ENCODE results near the gene METAP1D.

The METAP1D gene

GRCh38 chr2:172021955-172022354 is 22.2 kb downstream of the METAP1D start:
- Histone ChIP-seq H3K4me1 (ENCODE audit: control insufficient read depth, insufficient read depth, low read length) (no peaks in the 10 kb centered on the region), H3K36me3 (ENCODE audit: control insufficient read depth in 2 of 2, insufficient read depth in 2 of 2, low read length in 2 of 2) (no peaks in the 10 kb centered on the region), H3K4me3 (ENCODE audit: low read length in 2 of 2) (no peak overlapping the region), H3K27ac (ENCODE audit: low read length) (no peak overlapping the region), H3K9me3 (ENCODE audit: control insufficient read depth in 2 of 2, low read length in 2 of 2) (no peaks in the 10 kb centered on the region), H3K9ac (ENCODE audit: low read length in 2 of 2) (no peak overlapping the region), H3K27me3 (ENCODE audit: control insufficient read depth in 1 of 2, insufficient read depth in 2 of 2, low read length in 2 of 2) (no peaks in the 10 kb centered on the region)

GRCh38 chr2:172031536-172031935 is 31.8 kb downstream of the METAP1D start:
- H3K9ac ChIP-seq (ENCODE audit: low read length in 2 of 2), result no peak overlapping the region

GRCh38 chr2:172038121-172038520 is 38.4 kb downstream of the METAP1D start:
- Histone ChIP-seq H3K9ac (ENCODE audit: low read length in 2 of 2) (no peak overlapping the region), H3K4me1 (ENCODE audit: control insufficient read depth, insufficient read depth, low read length) (no peaks in the 10 kb centered on the region), H3K27me3 (ENCODE audit: control insufficient read depth in 1 of 2, insufficient read depth in 2 of 2, low read length in 2 of 2) (no peaks in the 10 kb centered on the region), H3K4me3 (ENCODE audit: low read length in 2 of 2) (no peak overlapping the region), H3K9me3 (ENCODE audit: control insufficient read depth in 2 of 2, low read length in 2 of 2) (no peaks in the 10 kb centered on the region), H3K27ac (ENCODE audit: low read length) (no peak overlapping the region), H3K36me3 (ENCODE audit: control insufficient read depth in 2 of 2, insufficient read depth in 2 of 2, low read length in 2 of 2) (no peaks in the 10 kb centered on the region)

More at GRCh38 chr2:172031536-172031935, 31.8 kb downstream of the METAP1D start:
- H3K27ac ChIP-seq (ENCODE audit: low read length), result no peak overlapping the region
- peaks cover 0 to 2% of the 10 kb centered on the region in 2 donors for H3K36me3 ChIP-seq (ENCODE audit: control insufficient read depth in 2 of 2, insufficient read depth in 2 of 2, low read length in 2 of 2)
- no peaks in the 10 kb centered on the region for H3K27me3 ChIP-seq (ENCODE audit: control insufficient read depth in 1 of 2, insufficient read depth in 2 of 2, low read length in 2 of 2)
- H3K9me3 ChIP-seq (ENCODE audit: control insufficient read depth in 2 of 2, low read length in 2 of 2), result no peaks in the 10 kb centered on the region
- no peak overlapping the region for H3K4me3 ChIP-seq (ENCODE audit: low read length in 2 of 2)
- H3K4me1 ChIP-seq (ENCODE audit: control insufficient read depth, insufficient read depth, low read length), result no peaks in the 10 kb centered on the region

- H3K36me3 ChIP-seq (ENCODE audit: control insufficient read depth in 2 of 2, insufficient read depth in 2 of 2, low read length in 2 of 2), result no peaks in the 10 kb centered on the region
- H3K27me3 ChIP-seq (ENCODE audit: control insufficient read depth in 1 of 2, insufficient read depth in 2 of 2, low read length in 2 of 2), result no peaks in the 10 kb centered on the region
- no peak overlapping the region for H3K9ac ChIP-seq (ENCODE audit: low read length in 2 of 2)
Observed at GRCh38 chr2:172038604-172039003, 38.9 kb downstream of the METAP1D start.

GRCh38 chr2:172039011-172039704 is 39.4 kb downstream of the METAP1D start:
- H3K4me3 ChIP-seq (ENCODE audit: low read length in 2 of 2), result no peak overlapping the region
- no peak overlapping the region for H3K9ac ChIP-seq (ENCODE audit: low read length in 2 of 2)
- no peak overlapping the region for H3K27ac ChIP-seq (ENCODE audit: low read length)
- H3K36me3 ChIP-seq (ENCODE audit: control insufficient read depth in 2 of 2, insufficient read depth in 2 of 2, low read length in 2 of 2), result no peaks in the 10 kb centered on the region
- H3K4me1 ChIP-seq (ENCODE audit: control insufficient read depth, insufficient read depth, low read length), result no peaks in the 10 kb centered on the region
- H3K27me3 ChIP-seq (ENCODE audit: control insufficient read depth in 1 of 2, insufficient read depth in 2 of 2, low read length in 2 of 2), result no peaks in the 10 kb centered on the region
- H3K9me3 ChIP-seq (ENCODE audit: control insufficient read depth in 2 of 2, low read length in 2 of 2), result no peaks in the 10 kb centered on the region

More at GRCh38 chr2:172038604-172039003, 38.9 kb downstream of the METAP1D start:
- H3K9me3 ChIP-seq (ENCODE audit: control insufficient read depth in 2 of 2, low read length in 2 of 2), result no peaks in the 10 kb centered on the region
- H3K4me3 ChIP-seq (ENCODE audit: low read length in 2 of 2), result no peak overlapping the region
- H3K4me1 ChIP-seq (ENCODE audit: control insufficient read depth, insufficient read depth, low read length), result no peaks in the 10 kb centered on the region
- no peak overlapping the region for H3K27ac ChIP-seq (ENCODE audit: low read length)

- H3K36me3 ChIP-seq (ENCODE audit: control insufficient read depth in 2 of 2, insufficient read depth in 2 of 2, low read length in 2 of 2), result no peaks in the 10 kb centered on the region
- no peaks in the 10 kb centered on the region for H3K9me3 ChIP-seq (ENCODE audit: control insufficient read depth in 2 of 2, low read length in 2 of 2)
- no peaks in the 10 kb centered on the region for H3K4me1 ChIP-seq (ENCODE audit: control insufficient read depth, insufficient read depth, low read length)
- no peak overlapping the region for H3K27ac ChIP-seq (ENCODE audit: low read length)
- no peak overlapping the region for H3K4me3 ChIP-seq (ENCODE audit: low read length in 2 of 2)
- H3K27me3 ChIP-seq (ENCODE audit: control insufficient read depth in 1 of 2, insufficient read depth in 2 of 2, low read length in 2 of 2), result no peaks in the 10 kb centered on the region
- no peak overlapping the region for H3K9ac ChIP-seq (ENCODE audit: low read length in 2 of 2)
Observed at GRCh38 chr2:172040311-172040710, 40.6 kb downstream of the METAP1D start.

GRCh38 chr2:172046080-172046678 is 46.4 kb downstream of the METAP1D start:
- Histone ChIP-seq H3K36me3 (ENCODE audit: control insufficient read depth in 2 of 2, insufficient read depth in 2 of 2, low read length in 2 of 2) (no peaks in the 10 kb centered on the region), H3K9ac (ENCODE audit: low read length in 2 of 2) (no peak overlapping the region), H3K9me3 (ENCODE audit: control insufficient read depth in 2 of 2, low read length in 2 of 2) (no peaks in the 10 kb centered on the region), H3K4me1 (ENCODE audit: control insufficient read depth, insufficient read depth, low read length) (no peaks in the 10 kb centered on the region), H3K27me3 (ENCODE audit: control insufficient read depth in 1 of 2, insufficient read depth in 2 of 2, low read length in 2 of 2) (no peaks in the 10 kb centered on the region), H3K27ac (ENCODE audit: low read length) (no peak overlapping the region), H3K4me3 (ENCODE audit: low read length in 2 of 2) (no peak overlapping the region)

GRCh38 chr2:172046866-172047565 is 47.3 kb downstream of the METAP1D start:
- no peak overlapping the region for H3K4me3 ChIP-seq (ENCODE audit: low read length in 2 of 2)
- no peaks in the 10 kb centered on the region for H3K4me1 ChIP-seq (ENCODE audit: control insufficient read depth, insufficient read depth, low read length)
- H3K9me3 ChIP-seq (ENCODE audit: control insufficient read depth in 2 of 2, low read length in 2 of 2), result no peaks in the 10 kb centered on the region
- H3K27me3 ChIP-seq (ENCODE audit: control insufficient read depth in 1 of 2, insufficient read depth in 2 of 2, low read length in 2 of 2), result no peaks in the 10 kb centered on the region
- H3K9ac ChIP-seq (ENCODE audit: low read length in 2 of 2), result no peak overlapping the region
- no peak overlapping the region for H3K27ac ChIP-seq (ENCODE audit: low read length)
- H3K36me3 ChIP-seq (ENCODE audit: control insufficient read depth in 2 of 2, insufficient read depth in 2 of 2, low read length in 2 of 2), result no peaks in the 10 kb centered on the region

- Histone ChIP-seq H3K9me3 (ENCODE audit: control insufficient read depth in 2 of 2, low read length in 2 of 2) (no peaks in the 10 kb centered on the region), H3K4me3 (ENCODE audit: low read length in 2 of 2) (no peak overlapping the region), H3K9ac (ENCODE audit: low read length in 2 of 2) (no peak overlapping the region), H3K36me3 (ENCODE audit: control insufficient read depth in 2 of 2, insufficient read depth in 2 of 2, low read length in 2 of 2) (no peaks in the 10 kb centered on the region), H3K27ac (ENCODE audit: low read length) (no peak overlapping the region), H3K4me1 (ENCODE audit: control insufficient read depth, insufficient read depth, low read length) (no peaks in the 10 kb centered on the region), H3K27me3 (ENCODE audit: control insufficient read depth in 1 of 2, insufficient read depth in 2 of 2, low read length in 2 of 2) (no peaks in the 10 kb centered on the region)
Observed at GRCh38 chr2:172047566-172048507, 48.1 kb downstream of the METAP1D start.

Measured in stomach smooth muscle (tissue), 2 donors.